HEK293T (cell line): Measurements from ENCODE around the gene OR4F6.

Experiments used
- CTCF ChIA-PET: fragments of 350-600 bp; formaldehyde crosslinking; extraction: SDS; loops from one replicate; lab custom pipeline; 2021; ENCODE audit warnings: antibody characterized with exemption, inconsistent platforms; lab: Yijun Ruan, JAX
- POLR2A ChIA-PET: fragments of 350-600 bp; formaldehyde crosslinking; extraction: SDS; loops from one replicate; lab custom pipeline; 2020; ENCODE audit warnings: antibody characterized with exemption, inconsistent platforms; lab: Yijun Ruan, JAX
- DNase-seq: peaks from one replicate; pipeline ENCODE4 v3.0.0; 2012; ENCODE audit warnings: mixed read lengths; ENCODE audit errors: extremely low spot score
- ARNT ChIP-seq: fragments of 450-650 bp; IDR thresholded peaks from 2 replicates; pipeline ENCODE4 v1.6.1; 2017; ENCODE audit warnings: mild to moderate bottlenecking
- BHLHE40 ChIP-seq: fragments of 450-650 bp; IDR thresholded peaks from 2 replicates; pipeline ENCODE4 v1.6.1; 2016; ENCODE audit warnings: mild to moderate bottlenecking, moderate library complexity, borderline replicate concordance
- CTBP1 ChIP-seq: fragments of 450-650 bp; IDR thresholded peaks from 2 replicates; pipeline ENCODE4 v1.6.1; 2016; ENCODE audit warnings: borderline replicate concordance
- FOXA1 ChIP-seq: fragments of 450-650 bp; IDR thresholded peaks from 2 replicates; pipeline ENCODE4 v1.6.1; 2016; ENCODE audit warnings: mild to moderate bottlenecking
- FOXK2 ChIP-seq: fragments of 450-650 bp; IDR thresholded peaks from 2 replicates; pipeline ENCODE4 v1.6.1; 2016; ENCODE audit warnings: mild to moderate bottlenecking
- HDGF ChIP-seq: fragments of 450-650 bp; IDR thresholded peaks from 2 replicates; pipeline ENCODE4 v1.6.1; 2017; ENCODE audit warnings: antibody characterized with exemption, borderline replicate concordance
- LEF1 ChIP-seq: fragments of 450-650 bp; IDR thresholded peaks from 2 replicates; pipeline ENCODE4 v1.6.1; 2017; ENCODE audit warnings: mild to moderate bottlenecking, borderline replicate concordance
- NFRKB ChIP-seq: fragments of 450-650 bp; IDR thresholded peaks from 2 replicates; pipeline ENCODE4 v1.6.1; 2016; ENCODE audit warnings: mild to moderate bottlenecking, moderate library complexity
- PKNOX1 ChIP-seq: fragments of 450-650 bp; IDR thresholded peaks from 2 replicates; pipeline ENCODE4 v1.6.1; 2016
- TARDBP ChIP-seq: fragments of 450-650 bp; IDR thresholded peaks from 2 replicates; pipeline ENCODE4 v1.6.1; 2016
- ZNF384 ChIP-seq: fragments of 450-650 bp; IDR thresholded peaks from 2 replicates; pipeline ENCODE4 v1.6.1; 2016

OR4F6 gene

GRCh38 chr15:101852356-101852755, 49.0 kb downstream of the OR4F6 start:
- ChIA-PET POLR2A (no interaction called here), CTCF (no interaction called here)
- TF ChIP-seq ARNT (no peak), TARDBP (no peak), BHLHE40 (no peak), NFRKB (no peak), LEF1 (no peak), FOXA1 (no peak), HDGF (no peak), CTBP1 (no peak), FOXK2 (no peak), PKNOX1 (no peak), ZNF384 (no peak)
- DNase-seq = no peak
